Activated T-helper 9 cell treated with anti-CD3 and anti-CD28 coated beads, Interleukin-2, amount 50 U/mL, for 16 hours (primary cell): ENCODE data around the gene RTL5.
A peak's percentile ranks its signal among the peaks of the same experiment; 100 is the strongest.
"Not testable (repeated sequence)": the region's sequence is repeated elsewhere in the genome, so short reads cannot be mapped to it uniquely, and the experiment has no call there.

Source experiments
- DNase-seq: peaks from one replicate; pipeline ENCODE4 v3.0.0-alpha.2; 2020; ENCODE audit warnings: low read depth

RTL5 gene

GRCh38 chrX:72131317-72132294, at the start of gene RTL5:
RTL5 (minus strand) TSS chrX:72131915.
- DNase-seq: peak; percentile 59

- DNase-seq: no peak
Observed at GRCh38 chrX:72180539-72180938, 48.8 kb upstream of the RTL5 start.

GRCh38 chrX:72176981-72177380, 45.3 kb upstream of the RTL5 start:
- DNase-seq: no peak

- DNase-seq: not testable (repeated sequence)
Observed at GRCh38 chrX:72176289-72176688, 44.6 kb upstream of the RTL5 start.

- DNase-seq: peak; percentile 2
Observed at GRCh38 chrX:72169008-72169728, 37.5 kb upstream of the RTL5 start.

- no peak for DNase-seq
Observed at GRCh38 chrX:72165551-72165950, 33.8 kb upstream of the RTL5 start.

GRCh38 chrX:72159769-72160168, 28.1 kb upstream of the RTL5 start:
- no peak for DNase-seq

- no peak for DNase-seq
Observed at GRCh38 chrX:72158773-72159172, 27.1 kb upstream of the RTL5 start.

- no peak for DNase-seq
Observed at GRCh38 chrX:72146527-72146926, 14.8 kb upstream of the RTL5 start.

- no peak for DNase-seq
Observed at GRCh38 chrX:72145181-72145580, 13.5 kb upstream of the RTL5 start.

GRCh38 chrX:72143609-72143907, 11.8 kb upstream of the RTL5 start:
- DNase-seq: no peak

- DNase-seq: no peak
Observed at GRCh38 chrX:72142794-72143608, 11.3 kb upstream of the RTL5 start.

GRCh38 chrX:72142094-72142793, 10.5 kb upstream of the RTL5 start:
- no peak for DNase-seq

- no peak for DNase-seq
Observed at GRCh38 chrX:72141372-72142004, 9.8 kb upstream of the RTL5 start.

GRCh38 chrX:72139538-72139937, 7.8 kb upstream of the RTL5 start:
- DNase-seq: no peak

GRCh38 chrX:72137846-72138495, 6.3 kb upstream of the RTL5 start:
- DNase-seq: no peak

- DNase-seq: no peak
Observed at GRCh38 chrX:72133851-72134546, 2.3 kb upstream of the RTL5 start.

GRCh38 chrX:72132456-72132855, 741 bp upstream of the RTL5 start:
- no peak for DNase-seq

- DNase-seq: no peak
Observed at GRCh38 chrX:72130762-72131250, 909 bp downstream of the RTL5 start.

GRCh38 chrX:72130156-72130761, 1.5 kb downstream of the RTL5 start:
- no peak for DNase-seq
